ENCODE measurements around the gene LCN6.

GRCh38 chr9:136733611-136734010, 14.7 kb downstream of the LCN6 start:
- TF ChIP-seq CTCF (IDR thresholded peaks at IDR 0.05): no peak
- TF ChIP-seq POLR2A (IDR thresholded peaks at IDR 0.05): no peak

Data from right lobe of liver (tissue), 4 donors.